Brain microvascular endothelial cell (primary cell): ENCODE measurements around the gene RUFY3.
"Not testable (repeated sequence)": the region's sequence is repeated elsewhere in the genome, so short reads cannot be mapped to it uniquely, and the experiment has no call there.

ENCODE experiments used
- DNase-seq: peaks from one replicate; pipeline ENCODE4 v3.0.0-alpha.2; 2020
- H3K27ac ChIP-seq: fragments of 250-450 bp; sonication (Bioruptor Pico); 2 replicates; pipeline ENCODE4 v1.5.1; 2020; ENCODE audit warnings: mild to moderate bottlenecking, moderate library complexity
- H3K27me3 ChIP-seq: fragments of 250-450 bp; sonication (Bioruptor Pico); replicated peaks from 2 replicates; pipeline ENCODE4 v1.5.1; 2020; ENCODE audit warnings: mild to moderate bottlenecking
- H3K36me3 ChIP-seq: fragments of 250-450 bp; sonication (Bioruptor Pico); replicated peaks from 2 replicates; pipeline ENCODE4 v1.5.1; 2020; ENCODE audit warnings: mild to moderate bottlenecking
- H3K4me3 ChIP-seq: 2 replicates; pipeline ENCODE4 v1.5.1; 2011; ENCODE audit warnings: low read depth, mild to moderate bottlenecking, control low read depth, low read length, moderate library complexity
- CTCF ChIP-seq: IDR thresholded peaks from 2 replicates; pipeline ENCODE4 v1.5.1; 2011; ENCODE audit warnings: low read depth, mild to moderate bottlenecking, moderate library complexity, low read length, control low read depth, inconsistent platforms; ENCODE audit errors: missing control alignments
- in situ Hi-C: cut with HindIII; loops from 2 replicates; pipeline ENCODE4 v1.10.0; 2017; ENCODE audit warnings: low sequenced_read_pairs, low pct_ligation_motif_present

The RUFY3 gene

GRCh38 chr4:70725633-70726032 lies 3.9 kb downstream of the RUFY3 start:
- TF ChIP-seq CTCF = no peak
- in situ Hi-C loops = no loop called here
- no peak overlapping the region for H3K4me3 ChIP-seq

GRCh38 chr4:70726515-70726914 lies 4.8 kb downstream of the RUFY3 start:
- in situ Hi-C loops = not testable (repeated sequence)

More at GRCh38 chr4:70725633-70726032, 3.9 kb downstream of the RUFY3 start:
- no peak overlapping the region for H3K27ac ChIP-seq
- H3K27me3 ChIP-seq = no peaks in the 10 kb centered on the region
- no peaks in the 10 kb centered on the region for H3K36me3 ChIP-seq
- no peak for DNase-seq

GRCh38 chr4:70728091-70728490 lies 6.3 kb downstream of the RUFY3 start:
- H3K4me3 ChIP-seq = no peak overlapping the region
- no peaks in the 10 kb centered on the region for H3K27me3 ChIP-seq
- H3K36me3 ChIP-seq = no peaks in the 10 kb centered on the region
- DNase-seq = no peak
- in situ Hi-C loops = no loop called here
- no peak overlapping the region for H3K27ac ChIP-seq
- no peak for TF ChIP-seq CTCF

More at GRCh38 chr4:70726515-70726914, 4.8 kb downstream of the RUFY3 start:
- not testable (repeated sequence) for H3K27ac ChIP-seq, H3K36me3 ChIP-seq, H3K27me3 ChIP-seq, H3K4me3 ChIP-seq, DNase-seq

GRCh38 chr4:70732878-70733277 lies 11.1 kb downstream of the RUFY3 start:
- DNase-seq, H3K27ac ChIP-seq, in situ Hi-C loops, H3K27me3 ChIP-seq, H3K4me3 ChIP-seq, H3K36me3 ChIP-seq: not testable (repeated sequence)

- Histone ChIP-seq H3K27ac (peak overlapping the region; percentile 76), H3K4me3 (peak overlapping the region; percentile 43), H3K36me3 (no peaks in the 10 kb centered on the region), H3K27me3 (no peaks in the 10 kb centered on the region)
- no peak for TF ChIP-seq CTCF
- in situ Hi-C loops = no loop called here
- peak; percentile 41 for DNase-seq
These were observed 12.6 kb downstream of the RUFY3 start for GRCh38 chr4:70734168-70734954.

GRCh38 chr4:70734971-70735370 lies 13.2 kb downstream of the RUFY3 start:
- no peaks in the 10 kb centered on the region for H3K27me3 ChIP-seq
- H3K27ac ChIP-seq = peak overlapping the region; percentile 76
- TF ChIP-seq CTCF = no peak
- in situ Hi-C loops = no loop called here
- DNase-seq = no peak
- no peaks in the 10 kb centered on the region for H3K36me3 ChIP-seq
- peak overlapping the region; percentile 43 for H3K4me3 ChIP-seq

- H3K27me3 ChIP-seq, in situ Hi-C loops, H3K36me3 ChIP-seq, H3K4me3 ChIP-seq: not testable (repeated sequence)
- peak; percentile 75 for DNase-seq
- peak; percentile 28 for TF ChIP-seq CTCF
- H3K27ac ChIP-seq = peak overlapping the region; percentile 76
These were observed 14.2 kb downstream of the RUFY3 start for GRCh38 chr4:70735915-70736314.
